MM.1S (cell line): ENCODE measurements around the gene CARD11.

Experiments
- DNase-seq: peaks from one replicate; pipeline ENCODE4 v3.0.0-alpha.2; 2015
- H2AFZ ChIP-seq: fragments of 300-600 bp; sonication (generic); 2 replicates; pipeline ENCODE4 v1.6.0; 2016; ENCODE audit warnings: antibody characterized with exemption, low read length
- H3F3A ChIP-seq: fragments of 300-600 bp; sonication (generic); 2 replicates; pipeline ENCODE4 v1.6.1; 2016; ENCODE audit warnings: mild to moderate bottlenecking, antibody characterized with exemption, low read length, moderate library complexity, mixed read lengths; ENCODE audit not compliant: insufficient read depth
- H3K27ac ChIP-seq: fragments of 300-600 bp; sonication (generic); 2 replicates; pipeline ENCODE4 v1.5.1; 2016; ENCODE audit warnings: mild to moderate bottlenecking, low read length
- H3K27me3 ChIP-seq: fragments of 300-600 bp; sonication (generic); replicated peaks from 2 replicates; pipeline ENCODE4 v1.6.0; 2016; ENCODE audit warnings: low read length; ENCODE audit not compliant: insufficient read depth
- H3K36me3 ChIP-seq: fragments of 300-600 bp; sonication (generic); replicated peaks from 2 replicates; pipeline ENCODE4 v1.6.1; 2016; ENCODE audit warnings: mild to moderate bottlenecking, low read length, mixed read lengths; ENCODE audit not compliant: insufficient read depth
- H3K4me1 ChIP-seq: fragments of 300-600 bp; sonication (generic); 2 replicates; pipeline ENCODE4 v1.6.1; 2016; ENCODE audit warnings: low read length, mixed read lengths
- H3K4me2 ChIP-seq: fragments of 300-600 bp; sonication (generic); 2 replicates; pipeline ENCODE4 v1.6.0; 2016; ENCODE audit warnings: low read depth, low read length
- H3K4me3 ChIP-seq: fragments of 300-600 bp; sonication (generic); 2 replicates; pipeline ENCODE4 v1.5.1; 2016; ENCODE audit warnings: low read length, mixed read lengths
- H3K79me2 ChIP-seq: fragments of 300-600 bp; sonication (generic); 2 replicates; pipeline ENCODE4 v1.6.1; 2016; ENCODE audit warnings: mixed run types, low read length, mixed read lengths
- H3K9ac ChIP-seq: fragments of 300-600 bp; sonication (generic); 2 replicates; pipeline ENCODE4 v1.6.1; 2016; ENCODE audit warnings: low read length, mixed read lengths
- H3K9me2 ChIP-seq: fragments of 300-600 bp; sonication (generic); replicated peaks from 2 replicates; pipeline ENCODE4 v1.6.1; 2016; ENCODE audit warnings: mild to moderate bottlenecking, low read length, mixed read lengths; ENCODE audit not compliant: insufficient read depth
- H3K9me3 ChIP-seq: fragments of 300-600 bp; sonication (generic); replicated peaks from 2 replicates; pipeline ENCODE4 v1.6.1; 2016; ENCODE audit warnings: mild to moderate bottlenecking, low read length, mixed read lengths; ENCODE audit not compliant: insufficient read depth
- H4K20me1 ChIP-seq: fragments of 300-600 bp; sonication (generic); 2 replicates; pipeline ENCODE4 v1.6.1; 2016; ENCODE audit warnings: mild to moderate bottlenecking, low read length, moderate library complexity, mixed read lengths; ENCODE audit not compliant: insufficient read depth
- CTCF ChIP-seq: fragments of 300-600 bp; sonication (generic); IDR thresholded peaks from 2 replicates; pipeline ENCODE4 v1.5.1; 2016; ENCODE audit warnings: antibody characterized with exemption, low read length, mixed read lengths
- EZH2 ChIP-seq: fragments of 300-600 bp; sonication (generic); optimal IDR thresholded peaks from 2 replicates; pipeline ENCODE3; 2017; ENCODE audit warnings: low read depth, mild to moderate bottlenecking, antibody characterized with exemption, low read length, mixed read lengths
- EZH2phosphoT487 ChIP-seq: fragments of 300-600 bp; sonication (generic); IDR thresholded peaks from 2 replicates; pipeline ENCODE4 v1.6.1; 2018; ENCODE audit warnings: antibody characterized with exemption, low read length

The CARD11 gene

GRCh38 chr7:2919256-2919655 is 124.4 kb downstream of the CARD11 start:
- H4K20me1 ChIP-seq = no peaks in the 10 kb centered on the region
- H3K27ac ChIP-seq = no peak overlapping the region
- no peaks in the 10 kb centered on the region for H3K79me2 ChIP-seq
- no peaks in the 10 kb centered on the region for H3K4me1 ChIP-seq
- no peak overlapping the region for H3K4me2 ChIP-seq
- H3K9me2 ChIP-seq = no peaks in the 10 kb centered on the region
- H3F3A ChIP-seq = no peaks in the 10 kb centered on the region
- H3K27me3 ChIP-seq = no peaks in the 10 kb centered on the region
- no peak for TF ChIP-seq CTCF
- TF ChIP-seq EZH2phosphoT487 = no peak
- TF ChIP-seq EZH2 = no peak
- DNase-seq = no peak
- no peak overlapping the region for H3K4me3 ChIP-seq
- no peaks in the 10 kb centered on the region for H3K9me3 ChIP-seq
- H2AFZ ChIP-seq = no peak overlapping the region
- H3K9ac ChIP-seq = no peak overlapping the region
- no peaks in the 10 kb centered on the region for H3K36me3 ChIP-seq

- Histone ChIP-seq H4K20me1 (no peaks in the 10 kb centered on the region), H3K36me3 (no peaks in the 10 kb centered on the region)
Observed at GRCh38 chr7:2918406-2918805, 125.3 kb downstream of the CARD11 start.

GRCh38 chr7:2915023-2915422 is 128.6 kb downstream of the CARD11 start:
- Histone ChIP-seq H3K27ac (no peak overlapping the region), H3K9me2 (no peaks in the 10 kb centered on the region), H3K9ac (no peak overlapping the region), H3K4me3 (no peak overlapping the region), H3F3A (no peaks in the 10 kb centered on the region), H3K9me3 (no peaks in the 10 kb centered on the region), H2AFZ (no peak overlapping the region), H3K4me1 (no peaks in the 10 kb centered on the region), H3K79me2 (no peaks in the 10 kb centered on the region), H3K36me3 (no peaks in the 10 kb centered on the region), H3K4me2 (no peak overlapping the region), H3K27me3 (no peaks in the 10 kb centered on the region), H4K20me1 (no peaks in the 10 kb centered on the region)
- DNase-seq = no peak
- no peak for TF ChIP-seq EZH2phosphoT487
- no peak for TF ChIP-seq CTCF
- TF ChIP-seq EZH2 = no peak

More at GRCh38 chr7:2918406-2918805, 125.3 kb downstream of the CARD11 start:
- no peaks in the 10 kb centered on the region for H3K9me3 ChIP-seq
- no peak for DNase-seq
- H3K79me2 ChIP-seq = no peaks in the 10 kb centered on the region
- no peaks in the 10 kb centered on the region for H3K9me2 ChIP-seq
- no peaks in the 10 kb centered on the region for H3K27me3 ChIP-seq
- H3K4me1 ChIP-seq = no peaks in the 10 kb centered on the region
- H2AFZ ChIP-seq = no peak overlapping the region
- TF ChIP-seq EZH2 (no peak), EZH2phosphoT487 (no peak), CTCF (no peak)
- no peak overlapping the region for H3K27ac ChIP-seq
- H3F3A ChIP-seq = no peaks in the 10 kb centered on the region
- H3K4me3 ChIP-seq = no peak overlapping the region
- H3K9ac ChIP-seq = no peak overlapping the region
- H3K4me2 ChIP-seq = no peak overlapping the region
